ENCODE results near the gene COL26A1. TPM values are rescaled to one million over a fixed set of nuclear protein-coding genes. Genes with fewer than 3 reads are reported as not detected.

COL26A1 gene
- total RNA-seq, 4 donors from 2014 or later, result not detected

DNA sequence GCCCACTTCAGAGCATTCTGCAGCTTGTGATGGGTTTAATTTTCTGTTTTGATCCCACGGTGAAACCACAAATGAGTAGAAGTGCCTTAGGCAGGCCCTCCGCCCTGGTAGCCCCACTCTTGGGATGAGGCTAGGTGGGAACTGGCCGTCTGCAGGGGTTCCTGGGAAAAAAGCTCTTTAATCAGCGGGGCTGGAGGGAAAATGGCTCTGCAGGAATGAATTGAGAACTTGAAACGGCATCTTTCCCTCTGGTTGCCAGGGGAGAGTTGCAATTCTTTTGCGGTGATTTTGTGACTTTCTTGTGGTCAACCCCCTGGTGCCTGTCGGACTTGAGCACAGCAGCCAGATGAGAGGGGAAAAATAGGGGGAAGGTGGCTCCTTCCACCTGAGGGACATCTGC, 32.7 kb downstream of the COL26A1 start:
- Histone ChIP-seq H3K27ac (no peak overlapping the region), H3K4me1 (no peaks in the 10 kb centered on the region), H3K27me3 (peaks cover 8 to 14% (median 10%) of the 10 kb centered on the region in 3 donors), H3K9me3 (no peaks in the 10 kb centered on the region), H3K4me3 (no peak overlapping the region), H3K36me3 (no peaks in the 10 kb centered on the region)
- in situ Hi-C loops (cut with MboI; ENCODE audit: low sequenced_read_pairs in 4 of 4) (no loop called here), intact Hi-C loops (cut with DNase I; ENCODE audit: low total_unique reads) (no loop called here)
- ATAC-seq (no peak), DNase-seq (no peak)
- TF ChIP-seq POLR2A (IDR thresholded peaks at IDR 0.05), result no peak
- TF ChIP-seq, protein P1, sequence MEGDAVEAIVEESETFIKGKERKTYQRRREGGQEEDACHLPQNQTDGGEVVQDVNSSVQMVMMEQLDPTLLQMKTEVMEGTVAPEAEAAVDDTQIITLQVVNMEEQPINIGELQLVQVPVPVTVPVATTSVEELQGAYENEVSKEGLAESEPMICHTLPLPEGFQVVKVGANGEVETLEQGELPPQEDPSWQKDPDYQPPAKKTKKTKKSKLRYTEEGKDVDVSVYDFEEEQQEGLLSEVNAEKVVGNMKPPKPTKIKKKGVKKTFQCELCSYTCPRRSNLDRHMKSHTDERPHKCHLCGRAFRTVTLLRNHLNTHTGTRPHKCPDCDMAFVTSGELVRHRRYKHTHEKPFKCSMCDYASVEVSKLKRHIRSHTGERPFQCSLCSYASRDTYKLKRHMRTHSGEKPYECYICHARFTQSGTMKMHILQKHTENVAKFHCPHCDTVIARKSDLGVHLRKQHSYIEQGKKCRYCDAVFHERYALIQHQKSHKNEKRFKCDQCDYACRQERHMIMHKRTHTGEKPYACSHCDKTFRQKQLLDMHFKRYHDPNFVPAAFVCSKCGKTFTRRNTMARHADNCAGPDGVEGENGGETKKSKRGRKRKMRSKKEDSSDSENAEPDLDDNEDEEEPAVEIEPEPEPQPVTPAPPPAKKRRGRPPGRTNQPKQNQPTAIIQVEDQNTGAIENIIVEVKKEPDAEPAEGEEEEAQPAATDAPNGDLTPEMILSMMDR (IDR thresholded peaks at IDR 0.05 in 4 of 5, conservative IDR thresholded peaks at IDR 0.05 in 1 of 5), result no peak

DNA sequence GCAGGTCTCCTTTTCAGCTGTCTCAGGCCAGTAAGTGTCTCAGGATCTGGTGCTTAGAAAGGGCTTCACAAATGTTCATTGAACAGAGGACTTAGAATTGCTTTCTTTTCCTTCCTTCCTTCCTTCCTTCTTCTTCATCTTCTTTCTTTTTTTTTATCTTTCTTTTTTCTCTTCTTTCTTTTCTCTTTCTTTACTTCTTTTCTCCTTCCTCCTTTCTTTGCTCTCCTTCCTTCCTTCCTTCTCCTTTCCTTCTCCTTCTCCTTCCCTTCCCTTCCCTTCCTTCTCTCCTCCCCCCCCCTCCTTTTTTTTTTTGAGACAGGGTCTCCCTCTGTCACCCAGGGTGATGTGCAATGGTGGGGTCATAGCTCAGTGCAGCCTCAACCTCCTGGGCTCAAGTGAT, 34.6 kb downstream of the COL26A1 start:
- Histone ChIP-seq H3K27me3 (peaks cover 8 to 14% (median 8%) of the 10 kb centered on the region in 3 donors), H3K4me3 (no peak overlapping the region), H3K27ac (no peak overlapping the region), H3K4me1 (no peaks in the 10 kb centered on the region), H3K9me3 (no peaks in the 10 kb centered on the region), H3K36me3 (no peaks in the 10 kb centered on the region)
- in situ Hi-C loops (cut with MboI; ENCODE audit: low sequenced_read_pairs in 4 of 4), result no loop called here
- TF ChIP-seq, protein P1 (IDR thresholded peaks at IDR 0.05 in 4 of 5, conservative IDR thresholded peaks at IDR 0.05 in 1 of 5), result no peak
- TF ChIP-seq POLR2A (IDR thresholded peaks at IDR 0.05), result no peak
- no peak for ATAC-seq
- no peak for DNase-seq
- intact Hi-C loops (cut with DNase I; ENCODE audit: low total_unique reads), result no loop called here

DNA sequence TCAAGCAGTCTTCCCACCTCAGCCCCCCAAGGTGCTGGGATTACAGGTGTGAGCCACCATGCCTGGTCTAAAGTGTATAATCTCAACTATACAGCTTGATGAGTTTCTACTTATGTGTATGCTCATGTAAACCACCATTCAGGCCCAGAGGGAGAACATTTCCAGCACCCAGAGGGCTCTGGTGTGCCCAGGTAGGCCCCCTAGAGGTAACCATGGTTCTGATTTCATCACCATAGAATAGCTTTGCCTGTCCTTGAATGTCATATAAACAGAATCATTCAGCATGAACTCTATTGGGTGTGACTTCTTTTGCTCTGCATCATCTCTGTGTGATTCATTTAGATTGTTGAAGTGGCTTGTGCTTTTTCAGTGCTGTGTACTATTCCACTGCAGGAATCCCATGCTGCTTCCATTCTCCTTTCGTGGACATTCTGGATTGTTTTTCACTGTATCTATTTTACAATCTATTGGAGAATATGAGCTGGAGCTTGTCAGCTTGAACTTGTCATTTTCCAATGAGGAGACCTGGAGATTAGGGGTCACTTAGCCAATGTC, 35.2 kb downstream of the COL26A1 start:
- no peak for TF ChIP-seq POLR2A (IDR thresholded peaks at IDR 0.05)
- TF ChIP-seq, protein P1 (IDR thresholded peaks at IDR 0.05 in 4 of 5, conservative IDR thresholded peaks at IDR 0.05 in 1 of 5), result no peak
- in situ Hi-C loops (cut with MboI; ENCODE audit: low sequenced_read_pairs in 4 of 4), result no loop called here

DNA sequence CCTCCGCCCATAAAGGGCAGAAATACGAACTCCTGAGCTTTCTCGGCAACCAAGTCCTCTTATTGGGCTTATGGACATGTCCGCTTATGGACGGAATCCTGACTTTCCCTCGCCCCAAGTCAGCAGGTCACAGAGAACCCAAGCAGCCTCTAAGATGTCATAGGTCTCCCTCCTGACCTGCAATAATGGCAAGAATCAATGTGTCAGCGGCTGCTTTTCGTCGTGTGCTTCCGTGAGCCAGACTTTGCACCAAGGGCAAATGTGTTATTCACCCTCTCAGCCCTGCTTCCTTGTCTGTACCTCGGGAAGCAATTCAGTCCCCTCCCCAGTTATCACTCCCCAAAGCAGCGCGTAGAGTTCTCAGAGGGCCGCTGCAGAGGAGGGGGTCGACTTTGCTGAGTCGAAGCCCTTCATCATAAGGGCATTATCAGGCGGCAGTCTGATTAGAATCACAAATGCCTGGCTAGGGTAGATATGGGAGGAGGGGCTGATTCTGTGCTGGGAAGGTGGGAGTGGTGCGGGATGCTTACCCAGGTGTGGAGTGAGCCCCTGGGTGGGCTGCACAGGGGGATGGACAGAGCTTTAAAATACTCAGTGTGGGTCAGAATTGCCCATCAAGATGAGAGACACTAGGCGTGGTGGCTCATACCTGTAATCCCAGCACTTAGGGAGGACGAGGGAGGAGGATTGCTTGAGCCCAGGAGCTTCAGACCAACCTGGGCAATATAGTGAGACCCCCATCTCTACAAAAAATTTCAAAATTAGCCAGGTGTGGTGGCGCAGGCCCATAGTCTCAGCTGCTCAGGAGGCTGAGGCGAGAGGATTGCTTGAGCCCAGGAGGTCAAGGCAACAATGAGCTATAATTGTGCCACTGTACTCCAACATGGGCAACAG, 36.0 kb downstream of the COL26A1 start:
- no peak overlapping the region for H3K27ac ChIP-seq
- in situ Hi-C loops (cut with MboI; ENCODE audit: low sequenced_read_pairs in 4 of 4) (no loop called here), intact Hi-C loops (cut with DNase I; ENCODE audit: low total_unique reads) (no loop called here)
- H3K4me1 ChIP-seq, result no peaks in the 10 kb centered on the region
- ATAC-seq (no peak), DNase-seq (no peak)
- H3K9me3 ChIP-seq, result no peaks in the 10 kb centered on the region
- no peak overlapping the region for H3K4me3 ChIP-seq
- H3K27me3 ChIP-seq, result peaks cover 8 to 20% (median 15%) of the 10 kb centered on the region in 3 donors
- TF ChIP-seq, protein P1 (IDR thresholded peaks at IDR 0.05 in 4 of 5, conservative IDR thresholded peaks at IDR 0.05 in 1 of 5), result no peak
- no peak for TF ChIP-seq POLR2A (IDR thresholded peaks at IDR 0.05)
- no peaks in the 10 kb centered on the region for H3K36me3 ChIP-seq

More for the DNA sequence above, 35.2 kb downstream of the COL26A1 start:
- H3K4me1 ChIP-seq, result no peaks in the 10 kb centered on the region
- no peak overlapping the region for H3K4me3 ChIP-seq
- DNase-seq, result no peak
- ATAC-seq, result no peak
- peaks cover 8 to 15% (median 9%) of the 10 kb centered on the region in 3 donors for H3K27me3 ChIP-seq
- intact Hi-C loops (cut with DNase I; ENCODE audit: low total_unique reads), result no loop called here
- H3K36me3 ChIP-seq, result no peaks in the 10 kb centered on the region
- no peaks in the 10 kb centered on the region for H3K9me3 ChIP-seq
- H3K27ac ChIP-seq, result no peak overlapping the region

Data from gastrocnemius medialis (tissue), 4 donors.